Stimulated activated naive CD8-positive, alpha-beta T cell treated with anti-CD3 and anti-CD28 coated beads, Interleukin-15, amount 100 ng/mL, for 72 hours (primary cell): Measurements from ENCODE around the gene RIPOR1.
A peak's percentile ranks its signal among the peaks of the same experiment; 100 is the strongest.

Source experiments
- ATAC-seq: fragments of 150-1000 bp; cut with Tn5 transposase; 2 replicates; pipeline ENCODE4 v1.10.0; 2021; ENCODE audit warnings: mild to moderate bottlenecking, moderate library complexity
- DNase-seq, 2 donors: peaks; one replicate each; pipeline ENCODE4 v3.0.0; 2021 to 2022
- H3K27ac Mint-ChIP-seq, 2 donors: one replicate each; pipeline ENCODE4 v1.8.0; 2022; ENCODE audit warnings: mild to moderate bottlenecking in 2 of 2, mixed read lengths in 2 of 2, moderate library complexity in 2 of 2
- H3K27me3 Mint-ChIP-seq: one replicate; pipeline ENCODE4 v1.8.0; 2022; ENCODE audit warnings: mixed read lengths
- H3K4me1 Mint-ChIP-seq: one replicate; pipeline ENCODE4 v1.8.0; 2022; ENCODE audit warnings: mild to moderate bottlenecking, mixed read lengths
- H3K4me3 Mint-ChIP-seq, 2 donors: one replicate each; pipeline ENCODE4 v1.8.0; 2022; ENCODE audit warnings: mild to moderate bottlenecking in 2 of 2, mixed read lengths in 2 of 2, moderate library complexity in 1 of 2
- H3K9me3 Mint-ChIP-seq, 2 donors: one replicate each; pipeline ENCODE4 v1.8.0; 2022; ENCODE audit warnings: mixed read lengths in 2 of 2

Gene RIPOR1

DNA sequence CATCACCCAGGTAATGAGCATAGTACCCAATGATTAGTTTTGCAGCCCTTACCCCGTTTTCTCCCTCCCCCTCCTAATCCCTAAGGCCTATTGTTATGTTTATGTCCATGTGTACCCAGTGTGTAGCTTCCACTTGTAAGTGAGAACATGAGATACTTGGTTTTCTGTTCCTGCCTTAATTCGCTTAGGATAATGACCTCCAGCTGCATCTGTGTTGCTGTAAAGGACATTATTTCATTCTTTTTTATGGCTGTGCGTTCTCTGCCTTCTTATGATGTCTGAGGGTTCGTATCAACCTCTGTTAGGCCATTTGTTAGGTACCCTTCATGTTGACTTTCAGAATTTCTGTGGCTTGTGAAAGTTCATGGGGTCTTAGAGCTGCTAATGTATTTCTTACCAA, 64.7 kb downstream of the RIPOR1 start:
- Mint-ChIP-seq H3K4me1 (peaks cover 28% of the 10 kb centered on the region), H3K9me3 (no peaks in the 10 kb centered on the region), H3K4me3 (no peak overlapping the region), H3K27ac (no peak overlapping the region), H3K27me3 (no peaks in the 10 kb centered on the region)
- ATAC-seq, result no peak
- no peak for DNase-seq

DNA sequence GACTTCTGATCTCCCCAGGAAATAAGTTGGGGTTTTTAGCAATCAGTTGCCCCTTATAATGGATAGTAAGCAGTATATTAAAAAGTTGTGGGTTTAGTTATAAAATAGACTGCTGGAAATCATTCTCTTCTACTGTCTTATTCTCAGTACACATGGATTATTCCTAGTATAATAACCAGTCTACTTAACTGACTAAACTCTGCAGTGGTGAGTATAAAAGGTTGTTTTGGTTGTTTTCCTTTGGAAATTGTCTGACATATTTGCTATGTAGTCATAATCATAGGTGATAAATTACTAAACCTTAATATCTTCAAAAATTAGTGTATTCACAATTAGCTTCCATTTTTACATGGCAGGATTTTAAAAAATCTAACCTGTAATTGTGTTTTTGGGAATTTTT, 65.1 kb downstream of the RIPOR1 start:
- ATAC-seq (no peak), DNase-seq (no peak)
- Mint-ChIP-seq H3K4me3 (no peak overlapping the region), H3K27me3 (no peaks in the 10 kb centered on the region), H3K9me3 (no peaks in the 10 kb centered on the region), H3K4me1 (peaks cover 28% of the 10 kb centered on the region), H3K27ac (no peak overlapping the region)

DNA sequence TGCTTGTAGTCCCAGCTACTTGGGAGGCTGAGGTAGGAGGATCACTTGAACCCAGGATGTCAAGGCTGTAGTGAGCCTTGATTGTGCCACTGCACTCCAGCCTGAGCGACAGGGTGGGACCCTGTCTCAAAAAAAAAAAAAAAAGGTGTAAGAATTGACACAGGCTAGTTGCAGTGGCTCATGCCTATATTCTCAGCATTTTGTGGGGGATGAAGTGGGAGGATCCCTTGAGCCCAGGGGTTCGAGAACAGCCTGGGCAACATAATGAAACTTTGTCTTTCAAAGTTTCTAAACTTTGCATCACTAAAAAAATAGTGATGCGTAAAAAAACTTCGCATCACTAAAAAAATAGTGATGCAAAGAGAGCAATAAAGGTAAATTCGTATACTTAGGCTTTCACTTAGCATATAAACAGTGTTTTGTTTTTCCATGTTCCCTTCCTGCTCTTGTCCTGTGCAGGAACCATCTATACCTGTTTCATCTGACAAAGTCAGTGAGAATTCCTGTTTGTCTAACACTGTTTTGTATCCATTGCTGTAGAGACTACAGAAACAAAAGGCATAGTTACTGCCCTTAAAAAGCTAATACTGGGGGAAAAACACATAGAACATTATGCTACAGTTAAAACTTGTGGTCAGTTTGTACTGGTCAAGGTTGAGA, 65.8 kb downstream of the RIPOR1 start:
- DNase-seq (no peak), ATAC-seq (no peak)
- no peaks in the 10 kb centered on the region for H3K9me3 Mint-ChIP-seq
- H3K4me3 Mint-ChIP-seq, result no peak overlapping the region
- H3K27me3 Mint-ChIP-seq, result no peaks in the 10 kb centered on the region
- no peak overlapping the region for H3K27ac Mint-ChIP-seq
- peaks cover 28% of the 10 kb centered on the region for H3K4me1 Mint-ChIP-seq

DNA sequence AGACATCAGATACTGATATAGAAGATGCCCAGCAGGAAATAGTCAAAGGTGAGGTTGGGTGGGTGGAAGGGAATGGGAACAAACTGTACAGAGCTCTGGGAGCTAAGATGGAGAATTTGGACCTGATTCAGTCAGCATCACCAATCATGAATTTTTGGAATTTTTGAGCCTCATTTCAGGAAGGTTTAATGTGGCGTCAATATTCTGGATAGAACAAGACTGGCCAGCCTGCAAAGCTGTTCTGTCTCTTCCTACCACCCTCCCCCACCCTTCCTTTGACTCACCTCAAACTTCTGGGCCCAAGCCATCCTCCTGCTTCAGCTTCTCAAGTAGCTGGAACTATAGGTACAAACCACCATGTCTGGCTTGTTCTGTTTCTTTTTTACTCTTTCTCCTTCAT, 66.3 kb downstream of the RIPOR1 start:
- Mint-ChIP-seq H3K4me1 (peaks cover 34% of the 10 kb centered on the region), H3K4me3 (no peak overlapping the region), H3K27ac (peak overlapping the region in 1 of 2 donors; percentile 48), H3K27me3 (no peaks in the 10 kb centered on the region), H3K9me3 (no peaks in the 10 kb centered on the region)
- ATAC-seq, result no peak
- no peak for DNase-seq
